ENCODE results near the gene EVA1B.

DNA sequence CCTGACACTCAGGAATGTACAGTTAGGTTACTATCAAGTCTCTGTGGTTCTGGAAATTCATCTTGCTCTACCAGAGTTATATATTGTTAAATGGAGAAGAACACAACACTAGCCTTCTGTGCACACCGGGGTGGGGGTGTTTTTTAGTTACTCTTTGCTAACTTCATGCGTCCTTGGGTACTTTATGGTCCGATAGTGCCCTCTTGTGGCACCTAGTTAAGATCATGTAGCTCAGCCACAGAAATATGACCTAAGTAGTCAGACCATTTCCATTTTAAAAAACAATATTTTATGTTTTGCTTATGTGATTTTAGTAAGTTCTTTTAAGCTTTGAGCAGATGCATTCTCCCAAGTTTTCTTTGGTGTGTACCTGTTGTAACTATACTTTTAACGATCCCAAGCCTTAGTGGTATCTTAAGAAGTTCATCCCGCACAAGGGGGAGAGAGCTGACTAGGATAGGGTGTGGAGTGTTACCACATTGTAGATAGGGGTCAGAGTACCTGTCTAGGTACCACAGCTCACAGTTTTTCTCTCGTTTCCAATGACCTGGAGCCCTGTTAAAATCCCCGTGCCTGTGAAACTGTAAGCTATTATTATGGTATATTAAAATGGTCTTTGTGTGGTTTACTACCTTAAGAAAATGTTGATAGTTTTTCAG lies 37.9 kb downstream of the EVA1B start:
- TF ChIP-seq CTCF (CRISPR knock-in tag; IDR thresholded peaks at IDR 0.05) = peak; percentile 80
- no peak for TF ChIP-seq GABPB1 (CRISPR knock-in tag; IDR thresholded peaks at IDR 0.05)
- no peak for TF ChIP-seq AGO2 (optimal IDR thresholded peaks at IDR 0.05; ENCODE audit: low read depth, low read length)
- no peak for TF ChIP-seq POLR2A (IDR thresholded peaks at IDR 0.05; ENCODE audit: insufficient read depth in 1 of 2, low read depth in 2 of 2, low read length in 2 of 2)
